GM18867 (cell line): ENCODE measurements around the gene CDK17.
"Not testable (repeated sequence)": the region's sequence is repeated elsewhere in the genome, so short reads cannot be mapped to it uniquely, and the experiment has no call there.

Experiments used
- ATAC-seq: cut with Tn5 transposase; IDR thresholded peaks from one replicate; pipeline ENCODE4 v1.9.1; 2021; ENCODE audit warnings: mild to moderate bottlenecking, moderate library complexity; ENCODE audit not compliant: unreplicated experiment

Gene CDK17

GRCh38 chr12:96326628-96327227 lies 73.5 kb downstream of the CDK17 start:
- no peak for ATAC-seq

- no peak for ATAC-seq
These were observed 76.3 kb downstream of the CDK17 start for GRCh38 chr12:96323906-96324305.

- no peak for ATAC-seq
These were observed 77.5 kb downstream of the CDK17 start for GRCh38 chr12:96322720-96323119.

- no peak for ATAC-seq
These were observed 78.3 kb downstream of the CDK17 start for GRCh38 chr12:96321941-96322340.

GRCh38 chr12:96317801-96318200 lies 82.4 kb downstream of the CDK17 start:
- not testable (repeated sequence) for ATAC-seq

GRCh38 chr12:96315741-96316481 lies 84.3 kb downstream of the CDK17 start:
- ATAC-seq, result not testable (repeated sequence)

- ATAC-seq, result no peak
These were observed 85.5 kb downstream of the CDK17 start for GRCh38 chr12:96314723-96315122.

GRCh38 chr12:96313606-96314005 lies 86.6 kb downstream of the CDK17 start:
- ATAC-seq, result no peak

- no peak for ATAC-seq
These were observed 89.0 kb downstream of the CDK17 start for GRCh38 chr12:96311191-96311590.

- ATAC-seq, result no peak
These were observed 90.2 kb downstream of the CDK17 start for GRCh38 chr12:96310067-96310466.

- no peak for ATAC-seq
These were observed 91.4 kb downstream of the CDK17 start for GRCh38 chr12:96308881-96309280.

GRCh38 chr12:96305665-96306064 lies 94.6 kb downstream of the CDK17 start:
- ATAC-seq, result no peak

- no peak for ATAC-seq
These were observed 96.6 kb downstream of the CDK17 start for GRCh38 chr12:96303653-96304052.

GRCh38 chr12:96302687-96303310 lies 97.4 kb downstream of the CDK17 start:
- no peak for ATAC-seq

GRCh38 chr12:96301732-96302131 lies 98.5 kb downstream of the CDK17 start:
- no peak for ATAC-seq

GRCh38 chr12:96300064-96300463 lies 100.2 kb downstream of the CDK17 start:
- ATAC-seq, result no peak

GRCh38 chr12:96297504-96297903 lies 102.7 kb downstream of the CDK17 start:
- no peak for ATAC-seq

GRCh38 chr12:96295532-96296160 lies 104.6 kb downstream of the CDK17 start:
- no peak for ATAC-seq

- ATAC-seq, result no peak
These were observed 105.4 kb downstream of the CDK17 start for GRCh38 chr12:96294831-96295230.

- no peak for ATAC-seq
These were observed 107.1 kb downstream of the CDK17 start for GRCh38 chr12:96293093-96293492.

- no peak for ATAC-seq
These were observed 111.2 kb downstream of the CDK17 start for GRCh38 chr12:96289067-96289466.

- ATAC-seq, result no peak
These were observed 115.1 kb downstream of the CDK17 start for GRCh38 chr12:96285158-96285557.
